H1 (cell line): ENCODE data around the gene HYAL1. TPM values are rescaled to one million over a fixed set of nuclear protein-coding genes. Genes with fewer than 3 reads are reported as not detected.

Source experiments
- ATF3 ChIP-seq: IDR thresholded peaks from 2 replicates; pipeline ENCODE4 v1.6.1; 2011; ENCODE audit warnings: low read depth, mild to moderate bottlenecking, low read length; ENCODE audit not compliant: insufficient read depth
- BACH1 ChIP-seq: IDR thresholded peaks from 2 replicates; pipeline ENCODE4 v1.6.1; 2012; ENCODE audit warnings: low read length, improper control_type of control experiment
- CREB1 ChIP-seq: IDR thresholded peaks from 2 replicates; pipeline ENCODE4 v1.6.1; 2012; ENCODE audit warnings: inconsistent platforms
- EGR1 ChIP-seq: IDR thresholded peaks from 2 replicates; pipeline ENCODE4 v1.6.1; 2011; ENCODE audit warnings: low read depth, low read length, borderline replicate concordance
- GABPA ChIP-seq: IDR thresholded peaks from 2 replicates; pipeline ENCODE4 v1.6.1; 2011; ENCODE audit warnings: mild to moderate bottlenecking, low read length, moderate library complexity, borderline replicate concordance; ENCODE audit not compliant: insufficient read depth
- HDAC2 ChIP-seq, 2 experiments: fragments of 300-600 bp in 1 of 2; sonication (generic) in 1 of 2; IDR thresholded peaks; 2 replicates each; pipeline ENCODE4 v1.6.1; 2011 to 2012; ENCODE audit warnings: low read depth in 2 of 2, low read length in 2 of 2, mild to moderate bottlenecking in 2 of 2, moderate library complexity in 2 of 2, borderline replicate concordance in 1 of 2, inconsistent platforms in 1 of 2
- JUN ChIP-seq: IDR thresholded peaks from 2 replicates; pipeline ENCODE4 v1.6.1; 2011; ENCODE audit warnings: low read depth, mild to moderate bottlenecking, improper control_type of control experiment, low read length
- JUND ChIP-seq: IDR thresholded peaks from 2 replicates; pipeline ENCODE4 v1.6.1; 2011; ENCODE audit warnings: mild to moderate bottlenecking, improper control_type of control experiment, low read length
- NRF1 ChIP-seq: IDR thresholded peaks from 2 replicates; pipeline ENCODE4 v1.6.1; 2011; ENCODE audit warnings: mild to moderate bottlenecking, low read depth, low read length, improper control_type of control experiment
- RAD21 ChIP-seq, 2 experiments: IDR thresholded peaks in 1 of 2; conservative IDR thresholded peaks in 1 of 2; 2 replicates each; pipeline ENCODE4 v1.6.1; 2011; ENCODE audit warnings: low read depth in 2 of 2, low read length in 2 of 2, improper control_type of control experiment in 1 of 2, inconsistent platforms in 1 of 2, mild to moderate bottlenecking in 1 of 2, moderate library complexity in 1 of 2
- RFX5 ChIP-seq: IDR thresholded peaks from 2 replicates; pipeline ENCODE4 v1.6.1; 2011; ENCODE audit warnings: low read depth, low read length, improper control_type of control experiment, borderline replicate concordance
- SIN3A ChIP-seq, 2 experiments: IDR thresholded peaks in 1 of 2; conservative IDR thresholded peaks in 1 of 2; 2 replicates each; pipeline ENCODE4 v1.6.1; 2011 to 2012; ENCODE audit warnings: low read length in 2 of 2, improper control_type of control experiment in 1 of 2, low read depth in 1 of 2, mild to moderate bottlenecking in 1 of 2
- SIRT6 ChIP-seq: IDR thresholded peaks from one replicate; pipeline ENCODE4 v1.7.1; 2012; ENCODE audit warnings: low read length, inconsistent platforms
- SP4 ChIP-seq: IDR thresholded peaks from 2 replicates; pipeline ENCODE4 v1.6.1; 2012; ENCODE audit warnings: low read length, inconsistent platforms
- SUZ12 ChIP-seq: fragments of 200-600 bp; sonication (generic); IDR thresholded peaks from 2 replicates; pipeline ENCODE4 v1.6.1; 2012; ENCODE audit warnings: mild to moderate bottlenecking, inconsistent platforms, low read length, moderate library complexity, mixed read lengths
- TCF12 ChIP-seq: IDR thresholded peaks from 2 replicates; pipeline ENCODE4 v1.6.1; 2011; ENCODE audit warnings: low read depth, mild to moderate bottlenecking, low read length
- polyA plus RNA-seq, 7 experiments: library from polyadenylated mRNA; depleted of rRNA in 3 of 7; stranded (reverse) in 5 of 7; unstranded in 2 of 7; fragments of >200 nt in 5 of 7; fragments of 200-250 nt in 2 of 7; gene quantifications; 1 replicate in 5 of 7; 2 replicates in 1 of 7; 4 replicates in 1 of 7; pipeline versions ENCODE4 v1.2.1 to v1.2.3, GENCODE V29; 2011 to 2013; ENCODE audit warnings: missing spikeins in 2 of 7, mixed read lengths in 2 of 7
- total RNA-seq: library from RNA; stranded (reverse); fragmentation: NEBNext Ultra II Directional; extraction: Animal tissue kit (Norgen Biotek cat#: 25700); gene quantifications from 2 replicates; pipeline ENCODE4 v1.2.1, GENCODE V29; 2021
- TF ChIP-seq, protein P1 (sequence below): IDR thresholded peaks from 2 replicates; pipeline ENCODE4 v1.6.1; 2012; ENCODE audit warnings: inconsistent platforms

Gene HYAL1
- total and polyA plus RNA-seq, 2 of the 8 experiments (the other 6 are each of a cell fraction or from before 2014, with no cell fraction given), result 2.0 to 5.4 TPM

- TF ChIP-seq ATF3 (no peak), CREB1 (peak; percentile 36; the same call in 1 of the 2 replicates), GABPA (peak; percentile 53; the same call in 1 of the 2 replicates), SIRT6 (no peak), SIN3A (conservative IDR thresholded peaks at IDR 0.05 in 1 of 2, IDR thresholded peaks at IDR 0.05 in 1 of 2; ENCODE audit: low read depth in 1 of 2, low read length in 2 of 2) (0 out of 4 replicates have a peak, but pooled peaks of 1 of the 2 experiments have one; percentile 57), TCF12 (no peak), JUN (0 out of 2 replicates have a peak, but pooled peaks have one; percentile 8), NRF1 (no peak), SP4 (peak; percentile 35; the same call in 1 of the 2 replicates), JUND (peak; percentile 46; the same call in 1 of the 2 replicates), BACH1 (no peak), SUZ12 (0 out of 2 replicates have a peak, but pooled peaks have one; percentile 3), RAD21 (IDR thresholded peaks at IDR 0.05 in 1 of 2, conservative IDR thresholded peaks at IDR 0.05 in 1 of 2; ENCODE audit: low read depth in 2 of 2, low read length in 2 of 2) (peak; percentile 99), RFX5 (no peak), EGR1 (no peak), HDAC2 (IDR thresholded peaks at IDR 0.05; ENCODE audit: borderline replicate concordance in 1 of 2, low read depth in 2 of 2, low read length in 2 of 2) (no peak)
- TF ChIP-seq, protein P1, sequence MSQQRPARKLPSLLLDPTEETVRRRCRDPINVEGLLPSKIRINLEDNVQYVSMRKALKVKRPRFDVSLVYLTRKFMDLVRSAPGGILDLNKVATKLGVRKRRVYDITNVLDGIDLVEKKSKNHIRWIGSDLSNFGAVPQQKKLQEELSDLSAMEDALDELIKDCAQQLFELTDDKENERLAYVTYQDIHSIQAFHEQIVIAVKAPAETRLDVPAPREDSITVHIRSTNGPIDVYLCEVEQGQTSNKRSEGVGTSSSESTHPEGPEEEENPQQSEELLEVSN, result peak; percentile 25; the same call in 1 of the 2 replicates
Observed at GRCh38 chr3:50272911-50273688, 30.3 kb downstream of the HYAL1 start (continued).
